IMR-90 (cell line): Measurements from ENCODE around the gene IFI27L1. TPM values are rescaled to one million over a fixed set of nuclear protein-coding genes. Genes with fewer than 3 reads are reported as not detected.

ENCODE experiments used
- ATAC-seq: fragments of 200-7000 bp; cut with Tn5 transposase; 2 replicates; pipeline ENCODE4 v1.9.1; 2020; ENCODE audit warnings: low read depth, mild to moderate bottlenecking, moderate library complexity
- BruUV-seq: library from RNA; stranded (reverse); fragments of 400-500 nt; replicated peaks from 2 replicates; lab custom pipeline; 2021; lab: Mats Ljungman, UMichigan
- CTCF ChIA-PET: fragments of 300-600 bp; formaldehyde crosslinking; extraction: SDS; loops from one replicate; lab custom pipeline; 2021; ENCODE audit warnings: antibody characterized with exemption; lab: Yijun Ruan, JAX
- POLR2A ChIA-PET: fragments of 300-600 bp; sonication (Branson Sonifier 250); formaldehyde crosslinking; loops from one replicate; lab custom pipeline; 2022; ENCODE audit warnings: antibody characterized with exemption; ENCODE audit not compliant: unreplicated experiment; lab: Charles Lee
- DNase-seq: peaks from one replicate; pipeline ENCODE4 v3.0.0; 2013
- H2AFZ ChIP-seq: replicated peaks from 2 replicates; pipeline ENCODE3; 2013; ENCODE audit warnings: low read length, mild to moderate bottlenecking; ENCODE audit not compliant: poor library complexity
- H2AK5ac ChIP-seq: 2 replicates; pipeline ENCODE4 v1.6.1; 2013; ENCODE audit warnings: low read depth, low read length, inconsistent platforms
- H2AK9ac ChIP-seq: replicated peaks from 2 replicates; pipeline ENCODE3; 2013; ENCODE audit warnings: mild to moderate bottlenecking, low read depth, low read length, moderate library complexity; ENCODE audit not compliant: poor library complexity
- H2BK120ac ChIP-seq: 2 replicates; pipeline ENCODE4 v1.6.1; 2013; ENCODE audit warnings: low read depth, low read length, inconsistent platforms
- H2BK15ac ChIP-seq: 3 replicates; pipeline ENCODE4 v1.6.1; 2013; ENCODE audit warnings: low read depth, low read length, inconsistent platforms
- H2BK20ac ChIP-seq: 2 replicates; pipeline ENCODE4 v1.6.1; 2013; ENCODE audit warnings: low read depth, mild to moderate bottlenecking, inconsistent platforms, low read length, moderate library complexity
- H2BK5ac ChIP-seq: 2 replicates; pipeline ENCODE4 v1.6.1; 2013; ENCODE audit warnings: mild to moderate bottlenecking, low read depth, low read length, inconsistent platforms; ENCODE audit not compliant: poor library complexity, severe bottlenecking
- H3K14ac ChIP-seq: replicated peaks from 2 replicates; pipeline ENCODE4 v1.6.1; 2013; ENCODE audit warnings: low read depth, low read length, inconsistent platforms
- H3K18ac ChIP-seq: 2 replicates; pipeline ENCODE4 v1.6.1; 2013; ENCODE audit warnings: low read depth, low read length, control low read depth
- H3K23ac ChIP-seq: 2 replicates; pipeline ENCODE4 v1.6.1; 2013; ENCODE audit warnings: low read depth, low read length, inconsistent platforms
- H3K27ac ChIP-seq: 2 replicates; pipeline ENCODE4 v1.5.1; 2013; ENCODE audit warnings: mild to moderate bottlenecking, control low read depth, low read length; ENCODE audit not compliant: insufficient read depth
- H3K27me3 ChIP-seq: 2 replicates; pipeline ENCODE4 v1.6.1; 2013; ENCODE audit warnings: low read length; ENCODE audit not compliant: control insufficient read depth, insufficient read depth
- H3K36me3 ChIP-seq: 2 replicates; pipeline ENCODE4 v1.6.1; 2013; ENCODE audit warnings: low read length, mixed read lengths; ENCODE audit not compliant: control insufficient read depth, insufficient read depth
- H3K4ac ChIP-seq: 2 replicates; pipeline ENCODE4 v1.6.1; 2013; ENCODE audit warnings: low read depth, low read length, inconsistent platforms
- H3K4me1 ChIP-seq: 2 replicates; pipeline ENCODE4 v1.6.1; 2013; ENCODE audit warnings: low read length, mixed read lengths; ENCODE audit not compliant: control insufficient read depth, insufficient read depth
- H3K4me2 ChIP-seq: 2 replicates; pipeline ENCODE4 v1.6.1; 2013; ENCODE audit warnings: low read depth, mild to moderate bottlenecking, control low read depth, low read length, moderate library complexity
- H3K4me3 ChIP-seq: 2 replicates; pipeline ENCODE4 v1.5.1; 2013; ENCODE audit warnings: low read depth, mild to moderate bottlenecking, control low read depth, low read length, moderate library complexity; ENCODE audit not compliant: insufficient read depth
- H3K56ac ChIP-seq: 2 replicates; pipeline ENCODE4 v1.6.1; 2013; ENCODE audit warnings: low read length, inconsistent platforms; ENCODE audit not compliant: insufficient read depth; ENCODE audit errors: extremely low read depth
- H3K79me1 ChIP-seq, 2 experiments: 2 replicates each; pipeline ENCODE4 v1.6.1; 2013; ENCODE audit warnings: low read length in 2 of 2, inconsistent platforms in 1 of 2, low read depth in 1 of 2
- H3K9ac ChIP-seq: 2 replicates; pipeline ENCODE4 v1.6.1; 2013; ENCODE audit warnings: low read depth, low read length, control low read depth
- H3K9me1 ChIP-seq: 2 replicates; pipeline ENCODE4 v1.6.1; 2013; ENCODE audit warnings: low read length, inconsistent platforms; ENCODE audit not compliant: insufficient read depth
- H3K9me3 ChIP-seq: 2 replicates; pipeline ENCODE4 v1.6.1; 2013; ENCODE audit warnings: low read length; ENCODE audit not compliant: control insufficient read depth, insufficient read depth
- H4K20me1 ChIP-seq: 2 replicates; pipeline ENCODE4 v1.6.1; 2013; ENCODE audit warnings: low read length, inconsistent platforms; ENCODE audit not compliant: insufficient read depth
- H4K5ac ChIP-seq: 2 replicates; pipeline ENCODE4 v1.6.1; 2013; ENCODE audit warnings: mild to moderate bottlenecking, low read depth, low read length, control low read depth
- H4K8ac ChIP-seq, 2 experiments: 2 replicates each; pipeline ENCODE4 v1.6.1; 2013; ENCODE audit warnings: low read depth in 2 of 2, low read length in 2 of 2, control low read depth in 1 of 2, inconsistent platforms in 1 of 2
- H4K91ac ChIP-seq: 2 replicates; pipeline ENCODE4 v1.6.1; 2013; ENCODE audit warnings: low read depth, low read length, inconsistent platforms; ENCODE audit not compliant: insufficient read depth
- BHLHE40 ChIP-seq: fragments of 150-350 bp; IDR thresholded peaks from 2 replicates; pipeline ENCODE4 v1.6.1; 2016; ENCODE audit warnings: mild to moderate bottlenecking, low read depth, low read length
- CEBPB ChIP-seq: IDR thresholded peaks from 2 replicates; pipeline ENCODE4 v1.6.1; 2012; ENCODE audit warnings: low read depth, low read length, improper control_type of control experiment
- CHD1 ChIP-seq: IDR thresholded peaks from 2 replicates; pipeline ENCODE4 v1.6.1; 2012; ENCODE audit warnings: low read depth, low read length, improper control_type of control experiment
- FOS ChIP-seq: fragments of 150-350 bp; IDR thresholded peaks from 2 replicates; pipeline ENCODE4 v1.6.1; 2016; ENCODE audit warnings: low read depth, low read length
- MAFK ChIP-seq: IDR thresholded peaks from 2 replicates; pipeline ENCODE4 v1.6.1; 2012; ENCODE audit warnings: low read depth, low read length, improper control_type of control experiment
- MAZ ChIP-seq: IDR thresholded peaks from 2 replicates; pipeline ENCODE4 v1.6.1; 2012; ENCODE audit warnings: low read depth, mild to moderate bottlenecking, low read length, improper control_type of control experiment, moderate library complexity, borderline replicate concordance
- MXI1 ChIP-seq: IDR thresholded peaks from 2 replicates; pipeline ENCODE4 v1.6.1; 2012; ENCODE audit warnings: low read depth, mild to moderate bottlenecking, low read length, moderate library complexity, borderline replicate concordance
- NFE2L2 ChIP-seq: fragments of 150-350 bp; IDR thresholded peaks from 2 replicates; pipeline ENCODE4 v1.6.1; 2016; ENCODE audit warnings: low read depth, mild to moderate bottlenecking, low read length
- POLR2A ChIP-seq: IDR thresholded peaks from 2 replicates; pipeline ENCODE4 v1.6.1; 2012; ENCODE audit warnings: mild to moderate bottlenecking, low read depth, low read length
- RAD21 ChIP-seq: IDR thresholded peaks from 2 replicates; pipeline ENCODE4 v1.6.1; 2012; ENCODE audit warnings: low read length, improper control_type of control experiment
- RCOR1 ChIP-seq: IDR thresholded peaks from 2 replicates; pipeline ENCODE4 v1.6.1; 2012; ENCODE audit warnings: mild to moderate bottlenecking, low read length, improper control_type of control experiment; ENCODE audit not compliant: insufficient replicate concordance
- RFX5 ChIP-seq: IDR thresholded peaks from 2 replicates; pipeline ENCODE4 v1.8.0; 2012; ENCODE audit warnings: low read depth, mild to moderate bottlenecking, low read length, moderate library complexity
- SMC3 ChIP-seq: fragments of 150-350 bp; IDR thresholded peaks from 2 replicates; pipeline ENCODE4 v1.6.1; 2016; ENCODE audit warnings: low read depth, mild to moderate bottlenecking, antibody characterized with exemption, low read length, moderate library complexity
- USF2 ChIP-seq: fragments of 150-350 bp; IDR thresholded peaks from 2 replicates; pipeline ENCODE4 v1.6.1; 2017; ENCODE audit warnings: mild to moderate bottlenecking, antibody characterized with exemption, low read length, low read depth
- WGBS, 2 experiments: methylation state at CpG; one replicate each; pipeline versions ENCODE4 v1.1.5 to v1.1.7; 2013; ENCODE audit warnings: missing lambda C conversion rate in 2 of 2; ENCODE audit not compliant: insufficient read length in 1 of 2; ENCODE audit errors: extremely low coverage in 2 of 2; 5-methylcytosine and 5-hydroxymethylcytosine counted together
- dilution Hi-C: fragments of 300-500 bp; cut with HindIII; formaldehyde crosslinking; loops from one replicate; pipeline ENCODE4 v1.14.3; 2018; ENCODE audit warnings: low sequenced_read_pairs; ENCODE audit not compliant: unreplicated experiment
- in situ Hi-C: fragments of 300-500 bp; cut with MboI; formaldehyde crosslinking; loops from 3 replicates; pipeline ENCODE4 v1.14.3; 2019; ENCODE audit warnings: low sequenced_read_pairs, inconsistent platforms, mixed read lengths
- intact Hi-C: fragments of 100-400 bp; cut with micrococcal nuclease; formaldehyde crosslinking; loops from 2 replicates; pipeline ENCODE4 v1.10.0; 2022
- polyA plus RNA-seq, 3 experiments: library from polyadenylated mRNA; depleted of rRNA; stranded (reverse); fragments of >200 nt; gene quantifications; 2 replicates each; pipeline ENCODE4 v1.2.3, GENCODE V29; 2012; ENCODE audit warnings: low replicate concordance in 1 of 3
- total RNA-seq: library from RNA; depleted of rRNA; stranded (reverse); fragments of >200 nt; gene quantifications from 2 replicates; pipeline ENCODE4 v1.2.3, GENCODE V29; 2012
- TF ChIP-seq, protein P1 (sequence below): conservative IDR thresholded peaks from 2 replicates; pipeline ENCODE4 v1.5.1; 2012; ENCODE audit warnings: mild to moderate bottlenecking, low read depth, low read length, improper control_type of control experiment
- TF ChIP-seq, protein P2 (sequence below): fragments of 150-350 bp; IDR thresholded peaks from 2 replicates; pipeline ENCODE4 v1.6.1; 2016; ENCODE audit warnings: low read depth, mild to moderate bottlenecking, low read length, moderate library complexity, borderline replicate concordance

IFI27L1 gene
- total and polyA plus RNA-seq, 2 of the 4 experiments (the other 2 are of a cell fraction): 13.3 to 24.3 TPM

DNA sequence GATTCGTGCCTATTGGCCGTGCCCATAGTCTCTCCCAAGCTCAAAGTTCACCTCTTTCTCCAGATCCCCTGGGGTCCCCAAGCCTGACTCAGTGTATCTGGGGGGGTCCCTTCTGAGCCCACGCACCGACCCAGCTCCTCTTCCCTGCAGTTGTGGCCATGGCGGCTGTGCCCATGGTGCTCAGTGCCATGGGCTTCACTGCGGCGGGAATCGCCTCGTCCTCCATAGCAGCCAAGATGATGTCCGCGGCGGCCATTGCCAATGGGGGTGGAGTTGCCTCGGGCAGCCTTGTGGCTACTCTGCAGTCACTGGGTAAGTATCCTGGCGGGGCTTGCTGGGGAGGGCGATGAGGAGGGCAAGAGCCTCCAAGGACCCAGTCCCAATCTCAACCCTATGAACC, 34.5 kb downstream of the IFI27L1 start:
- dilution Hi-C loops (no loop called here), intact Hi-C loops (no loop called here), in situ Hi-C loops (no loop called here)
- H4K8ac ChIP-seq: no peak overlapping the region
- DNase-seq (no peak), ATAC-seq (no peak)
- no peak overlapping the region for H2BK120ac ChIP-seq
- H2BK20ac ChIP-seq: no peak overlapping the region
- H2BK15ac ChIP-seq: no peak overlapping the region
- no peak overlapping the region for H2AK5ac ChIP-seq
- POLR2A ChIA-PET: no interaction called here
- H2BK5ac ChIP-seq: no peak overlapping the region
- no peak for TF ChIP-seq SMC3
- no peak for TF ChIP-seq USF2
- TF ChIP-seq RAD21: no peak
- no peak for TF ChIP-seq MXI1
- TF ChIP-seq CHD1: no peak
- TF ChIP-seq FOS: no peak
- no peak for TF ChIP-seq CEBPB
- TF ChIP-seq RFX5: no peak
- no peak for TF ChIP-seq NFE2L2
- TF ChIP-seq, protein P1, sequence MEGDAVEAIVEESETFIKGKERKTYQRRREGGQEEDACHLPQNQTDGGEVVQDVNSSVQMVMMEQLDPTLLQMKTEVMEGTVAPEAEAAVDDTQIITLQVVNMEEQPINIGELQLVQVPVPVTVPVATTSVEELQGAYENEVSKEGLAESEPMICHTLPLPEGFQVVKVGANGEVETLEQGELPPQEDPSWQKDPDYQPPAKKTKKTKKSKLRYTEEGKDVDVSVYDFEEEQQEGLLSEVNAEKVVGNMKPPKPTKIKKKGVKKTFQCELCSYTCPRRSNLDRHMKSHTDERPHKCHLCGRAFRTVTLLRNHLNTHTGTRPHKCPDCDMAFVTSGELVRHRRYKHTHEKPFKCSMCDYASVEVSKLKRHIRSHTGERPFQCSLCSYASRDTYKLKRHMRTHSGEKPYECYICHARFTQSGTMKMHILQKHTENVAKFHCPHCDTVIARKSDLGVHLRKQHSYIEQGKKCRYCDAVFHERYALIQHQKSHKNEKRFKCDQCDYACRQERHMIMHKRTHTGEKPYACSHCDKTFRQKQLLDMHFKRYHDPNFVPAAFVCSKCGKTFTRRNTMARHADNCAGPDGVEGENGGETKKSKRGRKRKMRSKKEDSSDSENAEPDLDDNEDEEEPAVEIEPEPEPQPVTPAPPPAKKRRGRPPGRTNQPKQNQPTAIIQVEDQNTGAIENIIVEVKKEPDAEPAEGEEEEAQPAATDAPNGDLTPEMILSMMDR: no peak
- TF ChIP-seq POLR2A: no peak
- TF ChIP-seq RCOR1: no peak
- no peak for TF ChIP-seq MAFK
- no peak for TF ChIP-seq BHLHE40
- no peak for TF ChIP-seq MAZ
- TF ChIP-seq, protein P2, sequence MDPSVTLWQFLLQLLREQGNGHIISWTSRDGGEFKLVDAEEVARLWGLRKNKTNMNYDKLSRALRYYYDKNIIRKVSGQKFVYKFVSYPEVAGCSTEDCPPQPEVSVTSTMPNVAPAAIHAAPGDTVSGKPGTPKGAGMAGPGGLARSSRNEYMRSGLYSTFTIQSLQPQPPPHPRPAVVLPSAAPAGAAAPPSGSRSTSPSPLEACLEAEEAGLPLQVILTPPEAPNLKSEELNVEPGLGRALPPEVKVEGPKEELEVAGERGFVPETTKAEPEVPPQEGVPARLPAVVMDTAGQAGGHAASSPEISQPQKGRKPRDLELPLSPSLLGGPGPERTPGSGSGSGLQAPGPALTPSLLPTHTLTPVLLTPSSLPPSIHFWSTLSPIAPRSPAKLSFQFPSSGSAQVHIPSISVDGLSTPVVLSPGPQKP: no peak
- H3K4me2 ChIP-seq: no peak overlapping the region
- H3K27me3 ChIP-seq: peaks cover 13% of the 10 kb centered on the region; the same call in 1 of the 2 replicates
- H4K91ac ChIP-seq: no peak overlapping the region
- no peak overlapping the region for H3K27ac ChIP-seq
- no peak overlapping the region for H3K56ac ChIP-seq
- peaks cover 1% of the 10 kb centered on the region; the same call in 1 of the 2 replicates for H3K4me1 ChIP-seq
- no peak overlapping the region for H3K4me3 ChIP-seq
- H3K36me3 ChIP-seq: no peaks in the 10 kb centered on the region
- BruUV-seq: no TSS peak
- CTCF ChIA-PET: interaction anchor here (2.0 kb wide), 1 partner anchor 21 kb away, joined by 5 read pairs; no protein-coding TSS in a partner anchor
- no peaks in the 10 kb centered on the region for H3K79me1 ChIP-seq
- H3K23ac ChIP-seq: no peak overlapping the region
- H4K20me1 ChIP-seq: 0 out of 2 replicates have a peak, but pooled peaks cover under 1% of the 10 kb centered on the region
- no peak overlapping the region for H4K5ac ChIP-seq
- H3K9ac ChIP-seq: no peak overlapping the region
- 83% methylated on average over 3 of the region's 15 CpGs; no CpG with 5 or more reads in 1 of the 2 experiments for WGBS, 2 experiments
- 0 out of 2 replicates have a peak, but pooled peaks cover 3% of the 10 kb centered on the region for H3K9me1 ChIP-seq
- no peak overlapping the region for H3K14ac ChIP-seq
- H3K4ac ChIP-seq: no peak overlapping the region
- no peak overlapping the region for H3K18ac ChIP-seq
- peaks cover 3% of the 10 kb centered on the region for H3K9me3 ChIP-seq
- no peak overlapping the region for H2AK9ac ChIP-seq
- no peak overlapping the region for H2AFZ ChIP-seq
